Measurements from ENCODE around the gene LRP1. TPM values are rescaled to one million over a fixed set of nuclear protein-coding genes. Genes with fewer than 3 reads are reported as not detected.

Gene LRP1
- total and polyA plus RNA-seq, 2 of the 4 experiments (the other 2 are of a cell fraction): 73.1 to 142 TPM

GRCh38 chr12:57240926-57241401 lies 112.7 kb downstream of the LRP1 start:
- ChIA-PET POLR2A (ENCODE audit: unreplicated experiment) (interaction anchor here (1.3 kb wide), 1 partner anchor 214 kb away, joined by 4 read pairs; the partner anchor contains the start of gene INHBE), CTCF (interaction anchor here (0.6 to 5.8 kb wide), 3 partner anchors 11 to 168 kb away, joined by 4 to 47 read pairs (median 25); partner anchors contain the start of gene SHMT2)
- 34% methylated on average over 11 of the region's 19 CpGs; no CpG with 5 or more reads in 1 of the 2 experiments for WGBS, 2 experiments (ENCODE audit: extremely low coverage in 2 of 2, insufficient read length in 1 of 2)
- peak overlapping the region; percentile 92 for H2AFZ ChIP-seq (replicated peaks; ENCODE audit: low read length, poor library complexity)
- TF ChIP-seq, protein P1, sequence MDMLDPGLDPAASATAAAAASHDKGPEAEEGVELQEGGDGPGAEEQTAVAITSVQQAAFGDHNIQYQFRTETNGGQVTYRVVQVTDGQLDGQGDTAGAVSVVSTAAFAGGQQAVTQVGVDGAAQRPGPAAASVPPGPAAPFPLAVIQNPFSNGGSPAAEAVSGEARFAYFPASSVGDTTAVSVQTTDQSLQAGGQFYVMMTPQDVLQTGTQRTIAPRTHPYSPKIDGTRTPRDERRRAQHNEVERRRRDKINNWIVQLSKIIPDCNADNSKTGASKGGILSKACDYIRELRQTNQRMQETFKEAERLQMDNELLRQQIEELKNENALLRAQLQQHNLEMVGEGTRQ (IDR thresholded peaks at IDR 0.05; ENCODE audit: low read depth, low read length): no peak
- TF ChIP-seq RFX5 (IDR thresholded peaks at IDR 0.05; ENCODE audit: low read depth, low read length): no peak
- TF ChIP-seq NFE2L2 (IDR thresholded peaks at IDR 0.05; ENCODE audit: low read depth, low read length): no peak
- no peak for TF ChIP-seq BHLHE40 (IDR thresholded peaks at IDR 0.05; ENCODE audit: low read depth, low read length)
- TF ChIP-seq POLR2A (IDR thresholded peaks at IDR 0.05; ENCODE audit: low read depth, low read length): no peak
- no peak for TF ChIP-seq MAFK (IDR thresholded peaks at IDR 0.05; ENCODE audit: low read depth, low read length)
- TF ChIP-seq MAZ (IDR thresholded peaks at IDR 0.05; ENCODE audit: borderline replicate concordance, low read depth, low read length): no peak
- TF ChIP-seq CTCF (conservative IDR thresholded peaks at IDR 0.05; ENCODE audit: low read depth, low read length): no peak
- no peak for TF ChIP-seq RCOR1 (IDR thresholded peaks at IDR 0.05; ENCODE audit: insufficient replicate concordance, low read length)
- TF ChIP-seq MXI1 (IDR thresholded peaks at IDR 0.05; ENCODE audit: borderline replicate concordance, low read depth, low read length): no peak
- no peak for TF ChIP-seq CEBPB (IDR thresholded peaks at IDR 0.05; ENCODE audit: low read depth, low read length)
- H3K14ac ChIP-seq (replicated peaks; ENCODE audit: low read depth, low read length): peak overlapping the region; percentile 76
- in situ Hi-C loops (cut with MboI; ENCODE audit: low sequenced_read_pairs): no loop called here
- peaks cover 7% of the 10 kb centered on the region; the same call in 1 of the 2 replicates for H3K9me1 ChIP-seq (ENCODE audit: insufficient read depth, low read length)
- peaks cover 17% of the 10 kb centered on the region for H3K4me1 ChIP-seq (ENCODE audit: control insufficient read depth, insufficient read depth, low read length)
- DNase-seq: no peak
- H2BK120ac ChIP-seq (ENCODE audit: low read depth, low read length): no peak overlapping the region; the same call in 1 of the 2 replicates
- H3K4ac ChIP-seq (ENCODE audit: low read depth, low read length): peak overlapping the region; percentile 98
- no TSS peak for BruUV-seq (replicated peaks)
- no peak overlapping the region for H3K27ac ChIP-seq (ENCODE audit: insufficient read depth, low read length)
- no peak overlapping the region for H2BK15ac ChIP-seq (ENCODE audit: low read depth, low read length)
- no peak overlapping the region for H4K91ac ChIP-seq (ENCODE audit: insufficient read depth, low read depth, low read length)
- no peak overlapping the region for H3K56ac ChIP-seq (ENCODE audit: extremely low read depth, insufficient read depth, low read length)
- H2AK9ac ChIP-seq (replicated peaks; ENCODE audit: low read depth, low read length, poor library complexity): peak overlapping the region; percentile 96
- H4K20me1 ChIP-seq (ENCODE audit: insufficient read depth, low read length): peaks cover 42% of the 10 kb centered on the region; the same call in 1 of the 2 replicates
- no peaks in the 10 kb centered on the region for H3K9me3 ChIP-seq (ENCODE audit: control insufficient read depth, insufficient read depth, low read length)
- peaks cover 6% of the 10 kb centered on the region; the same call in 1 of the 2 replicates for H3K27me3 ChIP-seq (ENCODE audit: control insufficient read depth, insufficient read depth, low read length)
- H4K5ac ChIP-seq (ENCODE audit: low read depth, low read length): no peak overlapping the region
- no peak overlapping the region for H3K18ac ChIP-seq (ENCODE audit: low read depth, low read length)
- H3K79me1 ChIP-seq (ENCODE audit: low read depth in 1 of 2, low read length in 2 of 2): peaks cover 0 to 10% of the 10 kb centered on the region in 2 experiments; a peak in 1 of 4 replicates
- peak overlapping the region; percentile 9 to 95; a peak in 2 of 4 replicates for H4K8ac ChIP-seq (ENCODE audit: low read depth in 2 of 2, low read length in 2 of 2)
- intact Hi-C loops (cut with micrococcal nuclease): loop anchor here (5.0 kb wide), 1 partner anchor 129 kb away; the partner anchor contains the start of gene STAT6
- peaks cover 3% of the 10 kb centered on the region; the same call in 1 of the 2 replicates for H3K36me3 ChIP-seq (ENCODE audit: control insufficient read depth, insufficient read depth, low read length)
- peak overlapping the region; percentile 25 for H2AK5ac ChIP-seq (ENCODE audit: low read depth, low read length)
- ATAC-seq (ENCODE audit: low read depth): no peak
- no peak overlapping the region for H2BK20ac ChIP-seq (ENCODE audit: low read depth, low read length)
- peak overlapping the region; percentile 93 for H3K9ac ChIP-seq (ENCODE audit: low read depth, low read length)
- no peak overlapping the region for H2BK5ac ChIP-seq (ENCODE audit: low read depth, low read length, poor library complexity, severe bottlenecking)
- peak overlapping the region; percentile 55 for H3K4me3 ChIP-seq (ENCODE audit: insufficient read depth, low read depth, low read length)
- peak overlapping the region; percentile 75; the same call in 1 of the 2 replicates for H3K23ac ChIP-seq (ENCODE audit: low read depth, low read length)
- peak overlapping the region; percentile 92 for H3K4me2 ChIP-seq (ENCODE audit: low read depth, low read length)
- dilution Hi-C loops (cut with HindIII; ENCODE audit: low sequenced_read_pairs, unreplicated experiment): no loop called here

All from IMR-90 (cell line).